Neuronal stem cell (in vitro differentiated cells): Measurements from ENCODE around the gene PRR12.

ENCODE experiments used
- DNase-seq: peaks from one replicate; pipeline ENCODE4 v3.0.0-alpha.2; 2013; ENCODE audit warnings: low spot score
- H2AFZ ChIP-seq: one replicate; pipeline ENCODE4 v1.6.1; 2013; ENCODE audit warnings: mild to moderate bottlenecking, low read length, inconsistent platforms
- H2AK5ac ChIP-seq: 2 replicates; pipeline ENCODE4 v1.6.1; 2013; ENCODE audit warnings: low read depth, mild to moderate bottlenecking, inconsistent platforms, low read length, moderate library complexity, mixed read lengths
- H2BK120ac ChIP-seq: 2 replicates; pipeline ENCODE4 v1.6.1; 2013; ENCODE audit warnings: low read depth, mild to moderate bottlenecking, inconsistent platforms, low read length, moderate library complexity, mixed read lengths
- H2BK12ac ChIP-seq: one replicate; pipeline ENCODE4 v1.6.1; 2013; ENCODE audit warnings: low read length, inconsistent platforms
- H2BK15ac ChIP-seq: 2 replicates; pipeline ENCODE4 v1.6.1; 2013; ENCODE audit warnings: mild to moderate bottlenecking, low read length, inconsistent platforms, mixed read lengths
- H2BK5ac ChIP-seq: one replicate; pipeline ENCODE4 v1.6.1; 2013; ENCODE audit warnings: inconsistent platforms, mild to moderate bottlenecking, low read length, moderate library complexity
- H3K14ac ChIP-seq: one replicate; pipeline ENCODE4 v1.6.1; 2013; ENCODE audit warnings: low read length, inconsistent platforms
- H3K18ac ChIP-seq: 2 replicates; pipeline ENCODE4 v1.6.1; 2013; ENCODE audit warnings: low read length, inconsistent platforms
- H3K23ac ChIP-seq: 2 replicates; pipeline ENCODE4 v1.6.1; 2013; ENCODE audit warnings: low read depth, mild to moderate bottlenecking, mixed read lengths, low read length, inconsistent platforms; ENCODE audit not compliant: poor library complexity
- H3K27ac ChIP-seq: replicated peaks from 3 replicates; pipeline ENCODE4 v1.5.1; 2013; ENCODE audit warnings: low read length, inconsistent platforms
- H3K27me3 ChIP-seq, 3 experiments: 2 replicates each; pipeline ENCODE4 v1.6.1; 2013; ENCODE audit warnings: low read length in 3 of 3, mild to moderate bottlenecking in 2 of 3, inconsistent platforms in 1 of 3, low read depth in 1 of 3, mixed read lengths in 1 of 3, moderate library complexity in 1 of 3; ENCODE audit not compliant: control insufficient read depth in 3 of 3, insufficient read depth in 3 of 3
- H3K36me3 ChIP-seq, 2 donors: replicated peaks in 1 of 2; 2 replicates each; pipeline ENCODE4 v1.6.1; 2013; ENCODE audit warnings: low read length in 2 of 2; ENCODE audit not compliant: control insufficient read depth in 2 of 2, insufficient read depth in 2 of 2
- H3K4ac ChIP-seq: 2 replicates; pipeline ENCODE4 v1.6.1; 2013; ENCODE audit warnings: inconsistent platforms, mild to moderate bottlenecking, low read length, moderate library complexity
- H3K4me1 ChIP-seq, 2 donors: 1 replicate in 1 of 2; 2 replicates in 1 of 2; pipeline ENCODE4 v1.6.1; 2013; ENCODE audit warnings: low read length in 2 of 2, low read depth in 1 of 2; ENCODE audit not compliant: control insufficient read depth in 2 of 2, insufficient read depth in 1 of 2
- H3K4me2 ChIP-seq: one replicate; pipeline ENCODE4 v1.6.1; 2013; ENCODE audit warnings: mild to moderate bottlenecking, low read length, inconsistent platforms; ENCODE audit not compliant: insufficient read depth, poor library complexity, severe bottlenecking
- H3K4me3 ChIP-seq, 2 donors: 2 replicates each; pipeline ENCODE4 v1.5.1; 2013; ENCODE audit warnings: low read length in 2 of 2, mild to moderate bottlenecking in 2 of 2, inconsistent platforms in 1 of 2, moderate library complexity in 1 of 2
- H3K79me1 ChIP-seq: one replicate; pipeline ENCODE4 v1.6.1; 2013; ENCODE audit warnings: low read depth, mild to moderate bottlenecking, inconsistent platforms, low read length, moderate library complexity
- H3K9ac ChIP-seq: one replicate; pipeline ENCODE4 v1.6.1; 2013; ENCODE audit warnings: mild to moderate bottlenecking, low read depth, low read length, inconsistent platforms; ENCODE audit not compliant: poor library complexity
- H3K9me3 ChIP-seq, 2 donors: replicated peaks in 1 of 2; 2 replicates each; pipeline versions ENCODE3 to v1.6.1; 2013; ENCODE audit warnings: low read length in 2 of 2, mild to moderate bottlenecking in 2 of 2, inconsistent platforms in 1 of 2, low read depth in 1 of 2, mixed read lengths in 1 of 2, moderate library complexity in 1 of 2; ENCODE audit not compliant: control insufficient read depth in 2 of 2, insufficient read depth in 1 of 2
- H4K8ac ChIP-seq: one replicate; pipeline ENCODE4 v1.6.1; 2013; ENCODE audit warnings: low read depth, mild to moderate bottlenecking, inconsistent platforms, low read length, moderate library complexity
- H4K91ac ChIP-seq: one replicate; pipeline ENCODE4 v1.6.1; 2013; ENCODE audit warnings: low read length, low read depth, mild to moderate bottlenecking, inconsistent platforms; ENCODE audit not compliant: poor library complexity
- WGBS, 2 donors: extraction: QIAGEN DNeasy Blood & Tissue Kit; methylation state at CpG; one replicate each; pipeline ENCODE4 v1.1.7; 2013; ENCODE audit warnings: missing lambda C conversion rate in 2 of 2, mixed read lengths in 1 of 2; ENCODE audit not compliant: insufficient read length in 2 of 2, insufficient replicate concordance in 1 of 2; ENCODE audit errors: extremely low coverage in 2 of 2; 5-methylcytosine and 5-hydroxymethylcytosine counted together

The PRR12 gene

DNA sequence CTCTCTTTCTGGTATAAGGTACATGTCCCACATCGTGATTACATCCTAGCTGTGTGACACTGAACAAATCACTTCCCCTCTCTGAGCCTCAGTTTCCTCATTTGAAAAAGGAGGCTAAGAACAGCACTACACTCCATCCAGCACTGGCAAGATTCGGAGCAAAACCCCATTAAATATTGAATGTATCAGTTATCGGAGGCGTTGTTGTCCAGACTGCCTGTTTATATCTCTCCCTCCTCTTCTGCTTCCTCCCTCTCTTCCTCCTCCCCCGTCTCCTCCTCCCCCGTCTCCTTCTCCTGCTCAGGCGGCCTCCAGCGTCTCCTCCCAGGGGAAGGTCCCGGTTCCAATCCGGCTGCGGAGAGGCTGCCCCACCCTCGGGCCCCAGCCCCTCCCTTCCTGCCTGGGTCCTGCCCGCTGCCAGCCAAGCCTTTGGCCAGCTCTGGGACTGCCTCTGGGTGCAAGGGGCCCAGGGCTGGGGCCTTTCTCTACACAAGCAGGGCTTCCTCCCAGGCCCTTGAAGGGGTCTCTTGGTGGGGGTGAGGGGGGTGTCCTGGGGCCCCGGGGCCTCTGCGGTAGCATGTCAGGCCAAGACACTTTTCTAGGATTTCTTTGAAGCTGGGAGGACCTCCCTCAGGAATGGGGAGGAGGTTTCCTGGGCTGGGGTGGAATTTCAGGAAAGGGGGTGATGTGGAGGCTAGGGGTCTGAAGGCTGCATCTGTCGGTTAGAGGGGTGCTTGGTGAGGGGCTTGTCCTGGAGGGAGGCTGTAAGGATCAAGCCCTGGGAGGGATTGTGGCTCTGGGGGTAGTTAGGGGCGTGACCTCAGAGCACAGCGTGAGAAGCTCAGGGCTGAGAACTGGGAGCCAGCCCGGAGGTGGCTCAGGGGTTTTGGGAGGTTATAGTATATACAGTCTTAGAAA lies 47.1 kb downstream of the PRR12 start:
- H2AK5ac ChIP-seq, result peak overlapping the region; percentile 63
- H3K27me3 ChIP-seq, result no peaks in the 10 kb centered on the region
- H2AFZ ChIP-seq, result peak overlapping the region; percentile 45
- H3K4me1 ChIP-seq, result peaks cover 23 to 40% of the 10 kb centered on the region in 2 donors
- H3K4me3 ChIP-seq, result peak overlapping the region in 1 of 2 donors; percentile 59
- H3K79me1 ChIP-seq, result no peaks in the 10 kb centered on the region
- H3K9me3 ChIP-seq, result no peaks in the 10 kb centered on the region
- H4K8ac ChIP-seq, result no peak overlapping the region
- peak overlapping the region; percentile 91 for H3K18ac ChIP-seq
- no peak overlapping the region for H4K91ac ChIP-seq
- H2BK5ac ChIP-seq, result peak overlapping the region; percentile 53
- no peaks in the 10 kb centered on the region for H3K36me3 ChIP-seq
- WGBS, 2 donors, result no CpG with 5 or more reads among the region's 19 CpGs
- peak overlapping the region; percentile 46 for H3K27ac ChIP-seq
- H3K4me2 ChIP-seq, result peak overlapping the region; percentile 37
- H3K23ac ChIP-seq, result no peak overlapping the region
- peak overlapping the region; percentile 94 for H2BK15ac ChIP-seq
- no peak overlapping the region for H3K4ac ChIP-seq
- peak overlapping the region; percentile 18 for H2BK120ac ChIP-seq
- no peak overlapping the region for H3K14ac ChIP-seq
- DNase-seq, result no peak
- peak overlapping the region; percentile 50 for H3K9ac ChIP-seq
- H2BK12ac ChIP-seq, result no peak overlapping the region

DNA sequence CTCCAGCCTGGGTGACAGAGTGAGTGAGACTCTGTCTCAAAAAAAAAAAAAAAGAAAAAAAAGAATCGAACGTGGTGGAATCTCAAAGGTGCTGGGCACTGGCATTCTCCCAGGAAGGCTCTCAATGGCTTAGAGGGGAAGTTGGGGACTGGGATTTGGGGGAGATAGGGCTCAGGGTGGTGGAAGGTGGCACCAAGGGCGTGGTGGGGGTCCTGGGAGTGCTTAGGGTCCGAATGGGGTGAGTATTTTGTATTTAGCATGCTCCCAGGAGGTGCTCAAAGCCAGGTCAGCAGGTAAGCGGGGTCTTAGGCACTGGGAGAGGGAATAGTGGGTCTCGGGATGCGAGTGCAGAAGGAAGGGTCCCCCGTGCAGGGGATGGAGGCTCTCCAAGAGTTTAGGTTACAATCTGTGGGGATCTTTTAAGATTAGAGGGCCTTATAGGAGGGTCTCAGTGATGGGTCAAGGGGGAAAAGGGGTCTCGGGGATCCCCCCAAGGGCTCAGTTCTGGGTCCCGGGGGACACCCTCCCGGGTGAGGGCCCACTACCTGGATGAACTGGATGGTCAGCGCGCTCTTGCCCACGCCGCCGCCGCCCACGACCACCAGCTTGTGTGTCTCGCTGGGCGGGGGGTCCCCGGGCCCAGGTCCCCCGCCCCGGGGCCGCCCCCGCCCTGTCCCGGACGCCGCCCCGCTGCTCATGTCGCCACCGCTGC lies 48.6 kb downstream of the PRR12 start:
- H3K4me3 ChIP-seq, result peak overlapping the region; percentile 33 to 74
- H2AFZ ChIP-seq, result peak overlapping the region; percentile 58
- no CpG with 5 or more reads among the region's 31 CpGs for WGBS, 2 donors
- peak; percentile 33 for DNase-seq
- peak overlapping the region; percentile 78 for H3K18ac ChIP-seq
- no peak overlapping the region for H3K23ac ChIP-seq
- H2BK120ac ChIP-seq, result no peak overlapping the region
- no peak overlapping the region for H4K91ac ChIP-seq
- H3K4me2 ChIP-seq, result peak overlapping the region; percentile 56
- H3K27ac ChIP-seq, result no peak overlapping the region
- no peaks in the 10 kb centered on the region for H3K27me3 ChIP-seq
- peaks cover 23 to 43% of the 10 kb centered on the region in 2 donors for H3K4me1 ChIP-seq
- no peaks in the 10 kb centered on the region for H3K9me3 ChIP-seq
- H2BK12ac ChIP-seq, result no peak overlapping the region
- H2BK15ac ChIP-seq, result no peak overlapping the region
- peaks cover 3 to 8% of the 10 kb centered on the region in 2 donors for H3K36me3 ChIP-seq
- no peak overlapping the region for H3K14ac ChIP-seq
- H2BK5ac ChIP-seq, result no peak overlapping the region
- H2AK5ac ChIP-seq, result no peak overlapping the region
- no peak overlapping the region for H3K4ac ChIP-seq
- peaks cover 9% of the 10 kb centered on the region for H3K79me1 ChIP-seq
- no peak overlapping the region for H3K9ac ChIP-seq
- no peak overlapping the region for H4K8ac ChIP-seq

DNA sequence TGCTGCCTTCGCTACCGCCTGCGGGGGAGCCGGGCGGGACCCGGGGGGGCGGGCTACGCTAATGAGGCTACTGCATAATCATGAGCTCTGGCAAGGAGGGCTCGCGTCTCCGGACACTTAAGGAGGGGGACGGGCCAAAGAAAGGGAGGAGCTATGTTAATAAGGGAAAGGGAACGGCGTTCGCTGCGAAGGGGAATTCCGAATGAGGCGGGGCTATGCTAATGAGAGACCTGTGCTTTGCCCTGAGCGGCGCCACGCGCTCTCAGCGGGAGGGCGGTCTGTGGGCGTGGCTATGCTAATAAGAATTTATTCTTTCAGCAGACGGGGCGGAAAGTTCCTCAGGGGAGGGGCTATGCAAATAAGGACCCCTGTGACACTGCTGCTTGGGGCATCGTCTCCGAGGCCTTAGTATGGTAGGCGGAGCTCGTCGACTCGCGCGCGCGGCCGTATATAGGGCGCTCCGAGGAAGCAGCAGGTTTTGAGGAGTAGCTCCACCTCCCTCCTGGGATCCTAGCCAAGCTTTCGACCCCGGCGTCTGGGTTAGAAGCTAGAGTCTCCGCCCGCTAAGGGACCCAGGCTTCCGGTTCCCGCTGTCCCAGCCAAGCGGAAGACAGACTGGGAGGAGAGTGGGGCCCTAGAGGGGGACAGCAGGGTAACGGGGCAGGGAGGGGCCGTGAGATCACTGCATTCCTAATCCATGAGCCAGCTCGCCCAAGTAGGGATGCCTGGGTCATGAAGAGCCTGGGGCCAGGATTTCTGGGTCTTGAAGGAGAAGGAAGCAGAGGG lies 49.3 kb downstream of the PRR12 start, which contains the start of gene RRAS:
RRAS (minus strand) TSS at position 31 of the 786 bp plus-strand sequence. CDS start 45 bp downstream, outside the sequence.
- DNase-seq, result peak; percentile 100
- H3K4ac ChIP-seq, result peak within 1 kb of the TSS; percentile 86
- H2BK15ac ChIP-seq, result peak within 1 kb of the TSS; percentile 93

More for the DNA sequence above, 49.3 kb downstream of the PRR12 start, which contains the start of gene RRAS:
- no peak within 1 kb of the TSS for H4K8ac ChIP-seq
- peak within 1 kb of the TSS; percentile 92 for H2AK5ac ChIP-seq
- H3K23ac ChIP-seq, result peak within 1 kb of the TSS; percentile 36
- no peaks in the 10 kb centered on the region for H3K27me3 ChIP-seq
- H3K4me1 ChIP-seq, result peaks cover 23 to 43% of the 10 kb centered on the region in 2 donors
- H3K4me3 ChIP-seq, result peak within 1 kb of the TSS; percentile 74 to 93
- peak within 1 kb of the TSS; percentile 94 for H3K18ac ChIP-seq
- H2AFZ ChIP-seq, result peak within 1 kb of the TSS; percentile 79
- H3K9ac ChIP-seq, result no peak within 1 kb of the TSS
- peak within 1 kb of the TSS; percentile 85 for H2BK120ac ChIP-seq
- WGBS, 2 donors, result no CpG with 5 or more reads among the region's 51 CpGs
- H3K4me2 ChIP-seq, result peak within 1 kb of the TSS; percentile 94
- peaks cover 16% of the 10 kb centered on the region for H3K79me1 ChIP-seq
- H3K9me3 ChIP-seq, result no peaks in the 10 kb centered on the region
- H2BK12ac ChIP-seq, result no peak within 1 kb of the TSS
- H3K14ac ChIP-seq, result no peak within 1 kb of the TSS
- H3K36me3 ChIP-seq, result peaks cover 8 to 16% of the 10 kb centered on the region in 2 donors
- peak within 1 kb of the TSS; percentile 99 for H2BK5ac ChIP-seq
- no peak within 1 kb of the TSS for H4K91ac ChIP-seq
- H3K27ac ChIP-seq, result peak within 1 kb of the TSS; percentile 98
